HCT116 (cell line): ENCODE measurements around the gene FADS6. TPM values are rescaled to one million over a fixed set of nuclear protein-coding genes. Genes with fewer than 3 reads are reported as not detected.

Experiments used
- ATAC-seq: fragments of 200-7000 bp; cut with Tn5 transposase; 2 replicates; pipeline ENCODE4 v1.9.1; 2020; ENCODE audit warnings: mild to moderate bottlenecking, moderate library complexity
- BruUV-seq: library from RNA; stranded (reverse); fragments of 400-500 nt; replicated peaks from 2 replicates; lab custom pipeline; 2021; lab: Mats Ljungman, UMichigan
- CTCF ChIA-PET: fragments of 300-600 bp; sonication (Branson Sonifier 250); formaldehyde crosslinking; loops from one replicate; lab custom pipeline; 2021; ENCODE audit warnings: antibody characterized with exemption; lab: Charles Lee
- POLR2A ChIA-PET: fragments of 300-600, 350-600 bp; sonication (Branson Sonifier 250); formaldehyde crosslinking; loops from one replicate; lab custom pipeline; 2021; ENCODE audit warnings: antibody characterized with exemption; lab: Charles Lee
- RAD21 ChIA-PET, 2 experiments: fragments of 300-600 bp; sonication (Branson Sonifier 250); formaldehyde crosslinking; loops; one replicate each; lab custom pipeline; 2023; ENCODE audit warnings: low total read pairs in 2 of 2; ENCODE audit not compliant: uncharacterized antibody in 2 of 2, unreplicated experiment in 2 of 2, low non-redundant PET in 1 of 2; lab: Charles Lee
- DNase-seq: peaks from one replicate; pipeline ENCODE4 v3.0.0-alpha.2; 2010; ENCODE audit warnings: low read depth, low spot score
- H2AFZ ChIP-seq: fragments of 200-600 bp; shearing (Covaris generic), sonication (generic); 2 replicates; pipeline ENCODE4 v1.6.1; 2017; ENCODE audit warnings: low read depth, mixed run types, mixed read lengths, antibody characterized with exemption, low read length; ENCODE audit not compliant: poor library complexity, severe bottlenecking
- H3K27ac ChIP-seq: 2 replicates; pipeline ENCODE4 v1.5.1; 2012; ENCODE audit warnings: low read depth, low read length
- H3K27me3 ChIP-seq: fragments of 200-600 bp; sonication (generic); 2 replicates; pipeline ENCODE4 v1.6.1; 2016; ENCODE audit warnings: mixed run types, low read length, mixed read lengths; ENCODE audit not compliant: insufficient read depth
- H3K36me3 ChIP-seq, 2 experiments: fragments of 200-500 bp in 1 of 2; fragments of 200-600 bp in 1 of 2; sonication (Bioruptor generic) in 1 of 2; sonication (generic) in 1 of 2; 2 replicates each; pipeline versions ENCODE4 v1.5.1 to v1.6.1; 2014 to 2016; ENCODE audit warnings: low read length in 2 of 2, inconsistent platforms in 1 of 2, mixed read lengths in 1 of 2, mixed run types in 1 of 2; ENCODE audit not compliant: insufficient read depth in 2 of 2, control insufficient read depth in 1 of 2
- H3K4me1 ChIP-seq, 2 experiments: fragments of 200-600 bp in 1 of 2; sonication (generic) in 1 of 2; 2 replicates each; pipeline versions ENCODE4 v1.5.1 to v1.6.1; 2012 to 2017; ENCODE audit warnings: low read length in 2 of 2, inconsistent platforms in 1 of 2, mild to moderate bottlenecking in 1 of 2, mixed read lengths in 1 of 2, mixed run types in 1 of 2, moderate library complexity in 1 of 2; ENCODE audit not compliant: insufficient read depth in 2 of 2, control insufficient read depth in 1 of 2
- H3K4me2 ChIP-seq: fragments of 200-600 bp; sonication (generic); 2 replicates; pipeline ENCODE4 v1.6.1; 2017; ENCODE audit warnings: mixed run types, low read length, mixed read lengths
- H3K4me3 ChIP-seq, 2 experiments: fragments of 200-600 bp in 1 of 2; sonication (generic) in 1 of 2; replicated peaks in 1 of 2; 2 replicates each; pipeline ENCODE4 v1.5.1; 2011 to 2016; ENCODE audit warnings: low read length in 2 of 2, control low read depth in 1 of 2, low read depth in 1 of 2, mild to moderate bottlenecking in 1 of 2, mixed read lengths in 1 of 2, mixed run types in 1 of 2
- H3K79me2 ChIP-seq: fragments of 200-600 bp; sonication (generic); 2 replicates; pipeline ENCODE4 v1.6.1; 2017; ENCODE audit warnings: mild to moderate bottlenecking, mixed run types, low read length, moderate library complexity, mixed read lengths; ENCODE audit not compliant: insufficient read depth
- H3K9ac ChIP-seq: fragments of 200-600 bp; sonication (generic); 2 replicates; pipeline ENCODE4 v1.6.1; 2016; ENCODE audit warnings: low read length, mixed read lengths
- H3K9me2 ChIP-seq: fragments of 200-600 bp; sonication (generic), shearing (Covaris generic); 2 replicates; pipeline ENCODE4 v1.6.1; 2017; ENCODE audit warnings: mixed run types, mild to moderate bottlenecking, moderate library complexity; ENCODE audit not compliant: insufficient read depth
- H3K9me3 ChIP-seq, 2 experiments: fragments of 200-500 bp in 1 of 2; fragments of 200-600 bp in 1 of 2; sonication (Bioruptor generic) in 1 of 2; sonication (generic) in 1 of 2; 2 replicates each; pipeline ENCODE4 v1.6.1; 2014 to 2017; ENCODE audit warnings: low read length in 2 of 2, mixed read lengths in 2 of 2, inconsistent platforms in 1 of 2, low read depth in 1 of 2, mild to moderate bottlenecking in 1 of 2, mixed run types in 1 of 2, moderate library complexity in 1 of 2; ENCODE audit not compliant: control insufficient read depth in 1 of 2, insufficient read depth in 1 of 2
- H4K20me1 ChIP-seq: fragments of 200-600 bp; sonication (generic), shearing (Covaris generic); 2 replicates; pipeline ENCODE4 v1.6.1; 2017; ENCODE audit warnings: mixed run types, mild to moderate bottlenecking, moderate library complexity; ENCODE audit not compliant: insufficient read depth
- ATF3 ChIP-seq: IDR thresholded peaks from 2 replicates; pipeline ENCODE4 v1.6.1; 2012
- CBX3 ChIP-seq: IDR thresholded peaks from 2 replicates; pipeline ENCODE4 v1.6.1; 2012; ENCODE audit warnings: low read depth
- CTCF ChIP-seq, 3 experiments: fragments of 200-600 bp in 1 of 3; sonication (generic) in 1 of 3; IDR thresholded peaks in 2 of 3; conservative IDR thresholded peaks in 1 of 3; 2 replicates each; pipeline ENCODE4 v1.5.1; 2012 to 2017; ENCODE audit warnings: low read depth in 2 of 3, low read length in 2 of 3, antibody characterized with exemption in 1 of 3, borderline replicate concordance in 1 of 3, control low read depth in 1 of 3, mild to moderate bottlenecking in 1 of 3, mixed read lengths in 1 of 3, mixed run types in 1 of 3, moderate library complexity in 1 of 3; ENCODE audit not compliant: insufficient read depth in 1 of 3
- ELF1 ChIP-seq: IDR thresholded peaks from 2 replicates; pipeline ENCODE4 v1.6.1; 2012; ENCODE audit warnings: low read depth, borderline replicate concordance
- EZH2phosphoT487 ChIP-seq: fragments of 200-600 bp; IDR thresholded peaks from 2 replicates; pipeline ENCODE4 v1.6.1; 2018; ENCODE audit warnings: antibody characterized with exemption, borderline replicate concordance
- MAX ChIP-seq: IDR thresholded peaks from 2 replicates; pipeline ENCODE4 v1.6.1; 2012
- POLR2AphosphoS5 ChIP-seq: IDR thresholded peaks from 2 replicates; pipeline ENCODE4 v1.6.1; 2011; ENCODE audit warnings: mild to moderate bottlenecking, low read depth, low read length, moderate library complexity
- RAD21 ChIP-seq: IDR thresholded peaks from 2 replicates; pipeline ENCODE4 v1.6.1; 2012; ENCODE audit warnings: low read depth, mild to moderate bottlenecking
- SRF ChIP-seq: IDR thresholded peaks from 2 replicates; pipeline ENCODE4 v1.6.1; 2012; ENCODE audit warnings: low read depth
- ZFX ChIP-seq: fragments of 450-650 bp; IDR thresholded peaks from 2 replicates; pipeline ENCODE4 v1.6.1; 2017
- intact Hi-C: fragments of 100-400 bp; cut with micrococcal nuclease; formaldehyde crosslinking; loops from 2 replicates; pipeline ENCODE4 v1.10.0; 2022
- total RNA-seq: library from RNA; stranded (reverse); gene quantifications from one replicate; pipeline ENCODE4 v1.2.1, GENCODE V29; 2021; ENCODE audit not compliant: unreplicated experiment
- TF ChIP-seq, protein P1 (sequence below): IDR thresholded peaks from 2 replicates; pipeline ENCODE4 v1.6.1; 2011; ENCODE audit warnings: mild to moderate bottlenecking, low read length, moderate library complexity; ENCODE audit not compliant: insufficient replicate concordance; ENCODE audit errors: extremely low read depth

The FADS6 gene
- total RNA-seq, 1 experiment from 2014 or later: not detected

GRCh38 chr17:74941128-74941725, 47.8 kb upstream of the FADS6 start:
- no peaks in the 10 kb centered on the region for H3K36me3 ChIP-seq
- H4K20me1 ChIP-seq: no peaks in the 10 kb centered on the region
- peaks cover 12 to 20% of the 10 kb centered on the region in 2 experiments for H3K4me1 ChIP-seq
- no peaks in the 10 kb centered on the region for H3K9me3 ChIP-seq
- H3K27ac ChIP-seq: no peak overlapping the region
- POLR2A ChIA-PET: no interaction called here
- no peaks in the 10 kb centered on the region for H3K79me2 ChIP-seq
- H3K9ac ChIP-seq: no peak overlapping the region
- H2AFZ ChIP-seq: no peak overlapping the region
- ATAC-seq: no peak
- no peak overlapping the region for H3K4me2 ChIP-seq
- no peaks in the 10 kb centered on the region for H3K9me2 ChIP-seq
- no peak overlapping the region for H3K4me3 ChIP-seq
- intact Hi-C loops: no loop called here
- BruUV-seq: no TSS peak
- TF ChIP-seq CTCF (IDR thresholded peaks at IDR 0.05 in 2 of 3, conservative IDR thresholded peaks at IDR 0.05 in 1 of 3; ENCODE audit: borderline replicate concordance in 1 of 3, insufficient read depth in 1 of 3, low read depth in 2 of 3, low read length in 2 of 3) (no peak), POLR2AphosphoS5 (no peak), ATF3 (no peak), SRF (no peak), MAX (no peak), ZFX (no peak), CBX3 (no peak), EZH2phosphoT487 (no peak), ELF1 (no peak), RAD21 (no peak)
- TF ChIP-seq, protein P1, sequence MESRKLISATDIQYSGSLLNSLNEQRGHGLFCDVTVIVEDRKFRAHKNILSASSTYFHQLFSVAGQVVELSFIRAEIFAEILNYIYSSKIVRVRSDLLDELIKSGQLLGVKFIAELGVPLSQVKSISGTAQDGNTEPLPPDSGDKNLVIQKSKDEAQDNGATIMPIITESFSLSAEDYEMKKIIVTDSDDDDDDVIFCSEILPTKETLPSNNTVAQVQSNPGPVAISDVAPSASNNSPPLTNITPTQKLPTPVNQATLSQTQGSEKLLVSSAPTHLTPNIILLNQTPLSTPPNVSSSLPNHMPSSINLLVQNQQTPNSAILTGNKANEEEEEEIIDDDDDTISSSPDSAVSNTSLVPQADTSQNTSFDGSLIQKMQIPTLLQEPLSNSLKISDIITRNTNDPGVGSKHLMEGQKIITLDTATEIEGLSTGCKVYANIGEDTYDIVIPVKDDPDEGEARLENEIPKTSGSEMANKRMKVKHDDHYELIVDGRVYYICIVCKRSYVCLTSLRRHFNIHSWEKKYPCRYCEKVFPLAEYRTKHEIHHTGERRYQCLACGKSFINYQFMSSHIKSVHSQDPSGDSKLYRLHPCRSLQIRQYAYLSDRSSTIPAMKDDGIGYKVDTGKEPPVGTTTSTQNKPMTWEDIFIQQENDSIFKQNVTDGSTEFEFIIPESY: no peak
- no peak for DNase-seq
- CTCF ChIA-PET: no interaction called here
- RAD21 ChIA-PET: no interaction called here
- H3K27me3 ChIP-seq: peaks cover 4% of the 10 kb centered on the region; the same call in 1 of the 2 replicates
